Heart right ventricle (tissue), 16 donors: ENCODE data around the gene MYO1E. TPM values are rescaled to one million over a fixed set of nuclear protein-coding genes. Genes with fewer than 3 reads are reported as not detected.

Source experiments
- ATAC-seq, 8 donors: fragments of 200-7000 bp; cut with Tn5 transposase; one replicate each; pipeline ENCODE4 v1.9.1; 2020; ENCODE audit warnings: mild to moderate bottlenecking in 8 of 8, moderate library complexity in 8 of 8, moderate number of reproducible peaks in 1 of 8
- DNase-seq, 2 donors: peaks; one replicate each; pipeline ENCODE4 v3.0.0-alpha.2; 2020
- H3K27ac ChIP-seq, 10 donors: fragments of 200-600 bp; sonication (generic) in 2 of 10; one replicate each; pipeline versions ENCODE4 v1.5.0 to v1.8.0; 2020 to 2022; ENCODE audit warnings: mild to moderate bottlenecking in 3 of 10
- H3K27me3 ChIP-seq, 7 donors: fragments of 200-600 bp; one replicate each; pipeline ENCODE4 v1.8.0; 2021 to 2022; ENCODE audit warnings: mild to moderate bottlenecking in 2 of 7
- H3K36me3 ChIP-seq, 9 donors: fragments of 200-600 bp; sonication (generic) in 1 of 9; one replicate each; pipeline versions ENCODE4 v1.5.0 to v1.8.0; 2020 to 2022; ENCODE audit warnings: mild to moderate bottlenecking in 2 of 9
- H3K4me1 ChIP-seq, 9 donors: fragments of 200-600 bp; sonication (generic) in 1 of 9; one replicate each; pipeline versions ENCODE4 v1.5.0 to v1.8.0; 2020 to 2022; ENCODE audit warnings: mild to moderate bottlenecking in 4 of 9
- H3K4me3 ChIP-seq, 10 donors: fragments of 200-600 bp; sonication (generic) in 2 of 10; one replicate each; pipeline versions ENCODE4 v1.5.0 to v1.8.0; 2020 to 2022; ENCODE audit warnings: mild to moderate bottlenecking in 7 of 10, moderate library complexity in 2 of 10
- H3K9me3 ChIP-seq, 11 donors: fragments of 200-600 bp in 10 of 11; sonication (generic) in 2 of 11; one replicate each; pipeline versions ENCODE4 v1.5.0 to v1.8.0; 2013 to 2022; ENCODE audit warnings: mild to moderate bottlenecking in 2 of 11, control low read depth in 1 of 11, moderate library complexity in 1 of 11
- CTCF ChIP-seq, 9 donors: fragments of 200-600 bp; sonication (generic) in 2 of 9; IDR thresholded peaks; one replicate each; pipeline versions ENCODE4 v1.5.0 to v1.8.0; 2021 to 2022; ENCODE audit warnings: antibody characterized with exemption in 9 of 9, mild to moderate bottlenecking in 5 of 9, moderate library complexity in 1 of 9
- WGBS, 2 donors: extraction: QIAGEN DNeasy Blood & Tissue Kit; methylation state at CpG; one replicate each; pipeline ENCODE4 v1.1.7; 2013; ENCODE audit warnings: inconsistent platforms in 1 of 2; 5-methylcytosine and 5-hydroxymethylcytosine counted together
- intact Hi-C, 10 donors: fragments of 100-400 bp; cut with DNase I; formaldehyde crosslinking; loops; one replicate each; pipeline versions ENCODE4 v1.11.1 to v1.14.2; 2022
- polyA plus RNA-seq, 2 donors: library from polyadenylated mRNA; stranded (reverse); fragments of 200-250 nt; gene quantifications; one replicate each; pipeline ENCODE4 v1.2.3, GENCODE V29; 2013
- total RNA-seq, 10 donors: library from RNA; stranded (reverse); fragmentation: NEBNext Ultra II Directional in 3 of 10; extraction: Animal tissue kit (Norgen Biotek cat#: 25700) in 3 of 10; gene quantifications; one replicate each; pipeline versions ENCODE4 v1.2.1 to v1.2.4, GENCODE V29; 2021 to 2023
- donor health status: Arrhythmogenic right ventricular cardiomyopathy.
- donor health status: ischemic (EF 13 %, LVEDD 7.1; RV severe dilation, severe dysfunction).
- donor health status: healthy with polysubstance abuse.
- donor health status: DM: no; HTN: yes; CAD: no.
- donor health status: DM: no; HTN: no; CAD: no.
- donor health status: ischemic (EF 25% LVEDD 6.9; RV normal size, moderate dysfunction).
- donor health status: ischemic (EF 25% LVEDD 5.7; RV mildly dilated, moderate dysfunction).
- donor health status: healthy.
- donor health status: DM: yes; HTN: yes; CAD: no.
- donor health status: Ischemic cardiomyopathy.
- donor health status: ischemic (EF 35%, LVEDD 5.7; RV mildly dilated, moderate dysfunction).
- donor health status: nonischemic (EF 11% LVEDD 7.7; RV severe dilation, severe dysfunction).
- donor health status: DM: yes; HTN: yes; CAD: no.
- donor health status: PGD.
- donor health status: ischemic (EF 29% LVEDD 5.4; RV normal size, mild dysfunction).
- donor health status: nonischemic (EF 23%, LVEDD 6.1; RV moderate dilation, normal function).

MYO1E gene
- total and polyA plus RNA-seq, 12 donors, result 9.3 to 75.3 (median 27.4) TPM

- ATAC-seq, result no peak
- intact Hi-C loops, result loop anchor here in 1 of 10 donors (5.0 kb wide), 1 partner anchor 35 kb away; no protein-coding TSS in a partner anchor
- Histone ChIP-seq H3K4me1 (peaks cover 10 to 56% (median 37%) of the 10 kb centered on the region in 9 donors), H3K27me3 (no peaks in the 10 kb centered on the region), H3K27ac (peak overlapping the region in 2 of 10 donors; percentile 18 to 41), H3K9me3 (no peaks in the 10 kb centered on the region), H3K36me3 (no peaks in the 10 kb centered on the region), H3K4me3 (no peak overlapping the region)
- no peak for DNase-seq
- 66 to 70% methylated on average over 7 of the region's 7 CpGs for WGBS, 2 donors
- TF ChIP-seq CTCF (IDR thresholded peaks at IDR 0.05), result no peak
These were observed 60.5 kb downstream of the MYO1E start for GRCh38 chr15:59312205-59312604.

- H3K4me3 ChIP-seq, result no peak overlapping the region
- no peaks in the 10 kb centered on the region for H3K36me3 ChIP-seq
- no peaks in the 10 kb centered on the region for H3K27me3 ChIP-seq
- ATAC-seq (no peak), DNase-seq (no peak)
- intact Hi-C loops, result loop anchor here in 1 of 10 donors (5.0 kb wide), 1 partner anchor 36 kb away; no protein-coding TSS in a partner anchor
- TF ChIP-seq CTCF (IDR thresholded peaks at IDR 0.05), result no peak
- WGBS, 2 donors, result 97 to 98% methylated on average over 8 of the region's 8 CpGs
- no peak overlapping the region for H3K27ac ChIP-seq
- no peaks in the 10 kb centered on the region for H3K9me3 ChIP-seq
- peaks cover 10 to 60% (median 35%) of the 10 kb centered on the region in 9 donors for H3K4me1 ChIP-seq
These were observed 61.5 kb downstream of the MYO1E start for GRCh38 chr15:59311195-59311594.

- Histone ChIP-seq H3K4me3 (no peak overlapping the region), H3K27ac (no peak overlapping the region), H3K27me3 (no peaks in the 10 kb centered on the region), H3K4me1 (peaks cover 19 to 55% (median 24%) of the 10 kb centered on the region in 9 donors), H3K9me3 (no peaks in the 10 kb centered on the region), H3K36me3 (no peaks in the 10 kb centered on the region)
- intact Hi-C loops, result no loop called here
- DNase-seq (no peak), ATAC-seq (no peak)
- TF ChIP-seq CTCF (IDR thresholded peaks at IDR 0.05), result no peak
- 56 to 72% methylated on average over 5 of the region's 5 CpGs for WGBS, 2 donors
These were observed 63.3 kb downstream of the MYO1E start for GRCh38 chr15:59309405-59309804.

- no peak for ATAC-seq
- no peaks in the 10 kb centered on the region for H3K36me3 ChIP-seq
- intact Hi-C loops, result no loop called here
- no peaks in the 10 kb centered on the region for H3K27me3 ChIP-seq
- no peak overlapping the region for H3K4me3 ChIP-seq
- no peak for DNase-seq
- no peak for TF ChIP-seq CTCF (IDR thresholded peaks at IDR 0.05)
- no peak overlapping the region for H3K27ac ChIP-seq
- H3K4me1 ChIP-seq, result peaks cover 1 to 39% (median 9%) of the 10 kb centered on the region in 9 donors
- 88 to 89% methylated on average over 6 of the region's 6 CpGs for WGBS, 2 donors
- no peaks in the 10 kb centered on the region for H3K9me3 ChIP-seq
These were observed 65.5 kb downstream of the MYO1E start for GRCh38 chr15:59307165-59307537.
